ENCODE data around the gene TYROBP. TPM values are rescaled to one million over a fixed set of nuclear protein-coding genes. Genes with fewer than 3 reads are reported as not detected.

Gene TYROBP
- total and polyA plus RNA-seq, 2 of the 8 experiments (the other 6 are each of a cell fraction or from before 2014, with no cell fraction given), result 0.18 TPM; not detected in 1

- TF ChIP-seq CEBPB (IDR thresholded peaks at IDR 0.05; ENCODE audit: low read depth, low read length), result no peak
- no peak for TF ChIP-seq SRF (IDR thresholded peaks at IDR 0.05; ENCODE audit: low read depth, low read length)
These were observed 5.1 kb downstream of the TYROBP start (continued) for GRCh38 chr19:35902870-35903475.

Data from H1 (cell line).